HepG2 (cell line): ENCODE data around the gene RAC2. TPM values are rescaled to one million over a fixed set of nuclear protein-coding genes. Genes with fewer than 3 reads are reported as not detected.

ENCODE experiments used
- CCDC6 ChIP-seq: sonication (generic); formaldehyde crosslinking; IDR thresholded peaks from 2 replicates; pipeline ENCODE4 v1.8.1; 2022; ENCODE audit warnings: mild to moderate bottlenecking, missing genetic modification reagents, moderate library complexity
- CEBPG ChIP-seq: IDR thresholded peaks from 2 replicates; pipeline ENCODE4 v1.6.1; 2016
- CHD4 ChIP-seq: fragments of 200-600 bp; sonication (generic); IDR thresholded peaks from 2 replicates; pipeline ENCODE4 v1.7.0; 2017; ENCODE audit warnings: mild to moderate bottlenecking, low read length, borderline replicate concordance
- ERF ChIP-seq: IDR thresholded peaks from 2 replicates; pipeline ENCODE4 v1.6.1; 2018; ENCODE audit warnings: missing biosample characterization, missing genetic modification reagents
- FOXK1 ChIP-seq: sonication (generic); formaldehyde crosslinking; IDR thresholded peaks from 2 replicates; pipeline ENCODE4 v1.4.0; 2020; ENCODE audit warnings: low read depth, missing genetic modification reagents, borderline replicate concordance
- GATAD1 ChIP-seq: IDR thresholded peaks from 2 replicates; pipeline ENCODE4 v1.6.1; 2016; ENCODE audit warnings: missing genetic modification reagents, missing compliant biosample characterization
- KDM1A ChIP-seq: IDR thresholded peaks from 2 replicates; pipeline ENCODE4 v1.6.1; 2016; ENCODE audit warnings: missing compliant biosample characterization
- KDM6A ChIP-seq: IDR thresholded peaks from 2 replicates; pipeline ENCODE4 v1.6.1; 2016; ENCODE audit warnings: low read depth
- MLX ChIP-seq: IDR thresholded peaks from 2 replicates; pipeline ENCODE4 v1.6.1; 2016
- RELA ChIP-seq: sonication (generic); formaldehyde crosslinking; IDR thresholded peaks from 2 replicates; pipeline ENCODE4 v1.4.0; 2020; ENCODE audit warnings: missing genetic modification reagents
- SOX13 ChIP-seq, 3 experiments: fragments of 450-650 bp in 1 of 3; sonication (generic) in 1 of 3; formaldehyde crosslinking in 1 of 3; IDR thresholded peaks in 2 of 3; conservative IDR thresholded peaks in 1 of 3; 2 replicates each; pipeline versions ENCODE4 v1.5.0 to v1.6.1; 2016 to 2020; ENCODE audit warnings: antibody characterized with exemption in 1 of 3, mild to moderate bottlenecking in 1 of 3, missing compliant biosample characterization in 1 of 3, missing genetic modification reagents in 1 of 3, moderate library complexity in 1 of 3
- SP5 ChIP-seq: IDR thresholded peaks from 2 replicates; pipeline ENCODE4 v1.6.1; 2016; ENCODE audit warnings: low read depth, borderline replicate concordance
- ZFY ChIP-seq: sonication (generic); formaldehyde crosslinking; IDR thresholded peaks from 2 replicates; pipeline ENCODE4 v1.4.0; 2020; ENCODE audit warnings: missing genetic modification reagents
- ZMYM2 ChIP-seq: sonication (generic); formaldehyde crosslinking; IDR thresholded peaks from 2 replicates; pipeline ENCODE4 v1.8.0; 2022; ENCODE audit warnings: mild to moderate bottlenecking, missing genetic modification reagents
- ZNF292 ChIP-seq: sonication (generic); formaldehyde crosslinking; IDR thresholded peaks from 2 replicates; pipeline ENCODE4 v1.8.1; 2022; ENCODE audit warnings: mild to moderate bottlenecking, low read depth, missing genetic modification reagents, borderline replicate concordance
- ZNF333 ChIP-seq: sonication (generic); formaldehyde crosslinking; IDR thresholded peaks from 2 replicates; pipeline ENCODE4 v1.4.0; 2020; ENCODE audit warnings: mild to moderate bottlenecking, missing genetic modification reagents, borderline replicate concordance
- ZNF34 ChIP-seq: sonication (generic); formaldehyde crosslinking; IDR thresholded peaks from 2 replicates; pipeline ENCODE4 v1.4.0; 2020; ENCODE audit warnings: mild to moderate bottlenecking, missing genetic modification reagents, borderline replicate concordance
- polyA plus RNA-seq, 8 experiments: library from polyadenylated mRNA; depleted of rRNA in 3 of 8; stranded (reverse) in 7 of 8; unstranded in 1 of 8; fragments of >200 nt; fragmentation: Illumina TruSeq in 4 of 8; extraction: Trizol in 4 of 8; gene quantifications; 2 replicates each; pipeline versions ENCODE4 v1.2.1 to v1.2.3, GENCODE V29; 2011 to 2016; ENCODE audit warnings: low read depth in 4 of 8, missing spikeins in 1 of 8, mixed read lengths in 1 of 8; ENCODE audit not compliant: insufficient read depth in 1 of 8
- total RNA-seq, 5 experiments: library from RNA; depleted of rRNA; stranded (reverse); fragments of >200 nt; fragmentation: Illumina TruSeq; extraction: Trizol; gene quantifications; 2 replicates each; pipeline ENCODE4 v1.2.3, GENCODE V29; 2016; ENCODE audit warnings: low read depth in 1 of 5
- TF ChIP-seq, protein P1 (sequence below): sonication (generic); formaldehyde crosslinking; IDR thresholded peaks from 2 replicates; pipeline ENCODE4 v1.4.0; 2020; ENCODE audit warnings: missing genetic modification reagents
- TF ChIP-seq, protein P2 (sequence below): IDR thresholded peaks from 2 replicates; pipeline ENCODE4 v1.4.0; 2020; ENCODE audit warnings: mild to moderate bottlenecking, missing genetic modification reagents
- TF ChIP-seq, protein P3 (sequence below): sonication (generic); formaldehyde crosslinking; IDR thresholded peaks from 2 replicates; pipeline ENCODE4 v1.8.0; 2022; ENCODE audit warnings: mild to moderate bottlenecking, missing genetic modification reagents, borderline replicate concordance

RAC2 gene
- total and polyA plus RNA-seq, 2 of the 13 experiments (the other 11 are each of a cell fraction or from before 2014, with no cell fraction given) = 0.73 TPM; not detected in 1

GRCh38 chr22:37196539-37197450 is 47.3 kb downstream of the RAC2 start (continued):
- TF ChIP-seq ERF = 0 out of 2 replicates have a peak, but pooled peaks have one; percentile 9
- peak; percentile 90 for TF ChIP-seq ZNF292 (CRISPR knock-in tag)
- TF ChIP-seq MLX (CRISPR knock-in tag) = 0 out of 2 replicates have a peak, but pooled peaks have one; percentile 16
- no peak for TF ChIP-seq KDM1A (CRISPR knock-in tag)
- no peak for TF ChIP-seq RELA (CRISPR knock-in tag)
- TF ChIP-seq, protein P1, sequence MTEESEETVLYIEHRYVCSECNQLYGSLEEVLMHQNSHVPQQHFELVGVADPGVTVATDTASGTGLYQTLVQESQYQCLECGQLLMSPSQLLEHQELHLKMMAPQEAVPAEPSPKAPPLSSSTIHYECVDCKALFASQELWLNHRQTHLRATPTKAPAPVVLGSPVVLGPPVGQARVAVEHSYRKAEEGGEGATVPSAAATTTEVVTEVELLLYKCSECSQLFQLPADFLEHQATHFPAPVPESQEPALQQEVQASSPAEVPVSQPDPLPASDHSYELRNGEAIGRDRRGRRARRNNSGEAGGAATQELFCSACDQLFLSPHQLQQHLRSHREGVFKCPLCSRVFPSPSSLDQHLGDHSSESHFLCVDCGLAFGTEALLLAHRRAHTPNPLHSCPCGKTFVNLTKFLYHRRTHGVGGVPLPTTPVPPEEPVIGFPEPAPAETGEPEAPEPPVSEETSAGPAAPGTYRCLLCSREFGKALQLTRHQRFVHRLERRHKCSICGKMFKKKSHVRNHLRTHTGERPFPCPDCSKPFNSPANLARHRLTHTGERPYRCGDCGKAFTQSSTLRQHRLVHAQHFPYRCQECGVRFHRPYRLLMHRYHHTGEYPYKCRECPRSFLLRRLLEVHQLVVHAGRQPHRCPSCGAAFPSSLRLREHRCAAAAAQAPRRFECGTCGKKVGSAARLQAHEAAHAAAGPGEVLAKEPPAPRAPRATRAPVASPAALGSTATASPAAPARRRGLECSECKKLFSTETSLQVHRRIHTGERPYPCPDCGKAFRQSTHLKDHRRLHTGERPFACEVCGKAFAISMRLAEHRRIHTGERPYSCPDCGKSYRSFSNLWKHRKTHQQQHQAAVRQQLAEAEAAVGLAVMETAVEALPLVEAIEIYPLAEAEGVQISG (CRISPR knock-in tag) = peak; percentile 62
- TF ChIP-seq SOX13 (IDR thresholded peaks at IDR 0.05) = no peak
- TF ChIP-seq SOX13 (CRISPR knock-in tag; conservative IDR thresholded peaks at IDR 0.05 in 1 of 2, IDR thresholded peaks at IDR 0.05 in 1 of 2) = peak in 1 of 2 experiments; percentile 31; a peak in 1 of 4 replicates
- TF ChIP-seq GATAD1 (CRISPR knock-in tag) = no peak; the same call in 1 of the 2 replicates
- peak; percentile 33; the same call in 1 of the 2 replicates for TF ChIP-seq CHD4
- TF ChIP-seq ZFY (CRISPR knock-in tag) = peak; percentile 64
- TF ChIP-seq ZNF34 (CRISPR knock-in tag) = no peak
- 0 out of 2 replicates have a peak, but pooled peaks have one; percentile 1 for TF ChIP-seq FOXK1 (CRISPR knock-in tag)
- TF ChIP-seq, protein P2, sequence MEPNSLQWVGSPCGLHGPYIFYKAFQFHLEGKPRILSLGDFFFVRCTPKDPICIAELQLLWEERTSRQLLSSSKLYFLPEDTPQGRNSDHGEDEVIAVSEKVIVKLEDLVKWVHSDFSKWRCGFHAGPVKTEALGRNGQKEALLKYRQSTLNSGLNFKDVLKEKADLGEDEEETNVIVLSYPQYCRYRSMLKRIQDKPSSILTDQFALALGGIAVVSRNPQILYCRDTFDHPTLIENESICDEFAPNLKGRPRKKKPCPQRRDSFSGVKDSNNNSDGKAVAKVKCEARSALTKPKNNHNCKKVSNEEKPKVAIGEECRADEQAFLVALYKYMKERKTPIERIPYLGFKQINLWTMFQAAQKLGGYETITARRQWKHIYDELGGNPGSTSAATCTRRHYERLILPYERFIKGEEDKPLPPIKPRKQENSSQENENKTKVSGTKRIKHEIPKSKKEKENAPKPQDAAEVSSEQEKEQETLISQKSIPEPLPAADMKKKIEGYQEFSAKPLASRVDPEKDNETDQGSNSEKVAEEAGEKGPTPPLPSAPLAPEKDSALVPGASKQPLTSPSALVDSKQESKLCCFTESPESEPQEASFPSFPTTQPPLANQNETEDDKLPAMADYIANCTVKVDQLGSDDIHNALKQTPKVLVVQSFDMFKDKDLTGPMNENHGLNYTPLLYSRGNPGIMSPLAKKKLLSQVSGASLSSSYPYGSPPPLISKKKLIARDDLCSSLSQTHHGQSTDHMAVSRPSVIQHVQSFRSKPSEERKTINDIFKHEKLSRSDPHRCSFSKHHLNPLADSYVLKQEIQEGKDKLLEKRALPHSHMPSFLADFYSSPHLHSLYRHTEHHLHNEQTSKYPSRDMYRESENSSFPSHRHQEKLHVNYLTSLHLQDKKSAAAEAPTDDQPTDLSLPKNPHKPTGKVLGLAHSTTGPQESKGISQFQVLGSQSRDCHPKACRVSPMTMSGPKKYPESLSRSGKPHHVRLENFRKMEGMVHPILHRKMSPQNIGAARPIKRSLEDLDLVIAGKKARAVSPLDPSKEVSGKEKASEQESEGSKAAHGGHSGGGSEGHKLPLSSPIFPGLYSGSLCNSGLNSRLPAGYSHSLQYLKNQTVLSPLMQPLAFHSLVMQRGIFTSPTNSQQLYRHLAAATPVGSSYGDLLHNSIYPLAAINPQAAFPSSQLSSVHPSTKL (CRISPR knock-in tag) = 0 out of 2 replicates have a peak, but pooled peaks have one; percentile 37
- peak; percentile 59; the same call in 1 of the 2 replicates for TF ChIP-seq KDM6A (CRISPR knock-in tag)
- peak; percentile 45 for TF ChIP-seq CEBPG (CRISPR knock-in tag)
- TF ChIP-seq SP5 (CRISPR knock-in tag) = peak; percentile 37; the same call in 1 of the 2 replicates
- TF ChIP-seq ZNF333 = no peak; the same call in 1 of the 2 replicates
- peak; percentile 22; the same call in 1 of the 2 replicates for TF ChIP-seq ZMYM2
- TF ChIP-seq, protein P3, sequence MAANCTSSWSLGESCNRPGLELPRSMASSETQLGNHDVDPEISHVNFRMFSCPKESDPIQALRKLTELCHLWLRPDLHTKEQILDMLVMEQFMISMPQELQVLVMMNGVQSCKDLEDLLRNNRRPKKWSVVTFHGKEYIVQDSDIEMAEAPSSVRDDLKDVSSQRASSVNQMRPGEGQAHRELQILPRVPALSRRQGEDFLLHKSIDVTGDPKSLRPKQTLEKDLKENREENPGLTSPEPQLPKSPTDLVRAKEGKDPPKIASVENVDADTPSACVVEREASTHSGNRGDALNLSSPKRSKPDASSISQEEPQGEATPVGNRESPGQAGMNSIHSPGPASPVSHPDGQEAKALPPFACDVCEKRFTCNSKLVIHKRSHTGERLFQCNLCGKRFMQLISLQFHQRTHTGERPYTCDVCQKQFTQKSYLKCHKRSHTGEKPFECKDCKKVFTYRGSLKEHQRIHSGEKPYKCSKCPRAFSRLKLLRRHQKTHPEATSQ = peak; percentile 31; the same call in 1 of the 2 replicates
- TF ChIP-seq CCDC6 (CRISPR knock-in tag) = peak; percentile 54; the same call in 1 of the 2 replicates
